HCT116 (cell line): Measurements from ENCODE around the gene SFT2D2. TPM values are rescaled to one million over a fixed set of nuclear protein-coding genes. Genes with fewer than 3 reads are reported as not detected.

Experiments
- ATAC-seq: fragments of 200-7000 bp; cut with Tn5 transposase; 2 replicates; pipeline ENCODE4 v1.9.1; 2020; ENCODE audit warnings: mild to moderate bottlenecking, moderate library complexity
- BruUV-seq: library from RNA; stranded (reverse); fragments of 400-500 nt; replicated peaks from 2 replicates; lab custom pipeline; 2021; lab: Mats Ljungman, UMichigan
- CTCF ChIA-PET: fragments of 300-600 bp; sonication (Branson Sonifier 250); formaldehyde crosslinking; loops from one replicate; lab custom pipeline; 2021; ENCODE audit warnings: antibody characterized with exemption; lab: Charles Lee
- POLR2A ChIA-PET: fragments of 300-600, 350-600 bp; sonication (Branson Sonifier 250); formaldehyde crosslinking; loops from one replicate; lab custom pipeline; 2021; ENCODE audit warnings: antibody characterized with exemption; lab: Charles Lee
- RAD21 ChIA-PET, 2 experiments: fragments of 300-600 bp; sonication (Branson Sonifier 250); formaldehyde crosslinking; loops; one replicate each; lab custom pipeline; 2023; ENCODE audit warnings: low total read pairs in 2 of 2; ENCODE audit not compliant: uncharacterized antibody in 2 of 2, unreplicated experiment in 2 of 2, low non-redundant PET in 1 of 2; lab: Charles Lee
- DNase-seq: peaks from one replicate; pipeline ENCODE4 v3.0.0-alpha.2; 2010; ENCODE audit warnings: low read depth, low spot score
- H2AFZ ChIP-seq: fragments of 200-600 bp; shearing (Covaris generic), sonication (generic); 2 replicates; pipeline ENCODE4 v1.6.1; 2017; ENCODE audit warnings: low read depth, mixed run types, mixed read lengths, antibody characterized with exemption, low read length; ENCODE audit not compliant: poor library complexity, severe bottlenecking
- H3K27ac ChIP-seq: 2 replicates; pipeline ENCODE4 v1.5.1; 2012; ENCODE audit warnings: low read depth, low read length
- H3K27me3 ChIP-seq: fragments of 200-600 bp; sonication (generic); 2 replicates; pipeline ENCODE4 v1.6.1; 2016; ENCODE audit warnings: mixed run types, low read length, mixed read lengths; ENCODE audit not compliant: insufficient read depth
- H3K36me3 ChIP-seq, 2 experiments: fragments of 200-500 bp in 1 of 2; fragments of 200-600 bp in 1 of 2; sonication (Bioruptor generic) in 1 of 2; sonication (generic) in 1 of 2; 2 replicates each; pipeline versions ENCODE4 v1.5.1 to v1.6.1; 2014 to 2016; ENCODE audit warnings: low read length in 2 of 2, inconsistent platforms in 1 of 2, mixed read lengths in 1 of 2, mixed run types in 1 of 2; ENCODE audit not compliant: insufficient read depth in 2 of 2, control insufficient read depth in 1 of 2
- H3K4me1 ChIP-seq, 2 experiments: fragments of 200-600 bp in 1 of 2; sonication (generic) in 1 of 2; 2 replicates each; pipeline versions ENCODE4 v1.5.1 to v1.6.1; 2012 to 2017; ENCODE audit warnings: low read length in 2 of 2, inconsistent platforms in 1 of 2, mild to moderate bottlenecking in 1 of 2, mixed read lengths in 1 of 2, mixed run types in 1 of 2, moderate library complexity in 1 of 2; ENCODE audit not compliant: insufficient read depth in 2 of 2, control insufficient read depth in 1 of 2
- H3K4me2 ChIP-seq: fragments of 200-600 bp; sonication (generic); 2 replicates; pipeline ENCODE4 v1.6.1; 2017; ENCODE audit warnings: mixed run types, low read length, mixed read lengths
- H3K4me3 ChIP-seq, 2 experiments: fragments of 200-600 bp in 1 of 2; sonication (generic) in 1 of 2; replicated peaks in 1 of 2; 2 replicates each; pipeline ENCODE4 v1.5.1; 2011 to 2016; ENCODE audit warnings: low read length in 2 of 2, control low read depth in 1 of 2, low read depth in 1 of 2, mild to moderate bottlenecking in 1 of 2, mixed read lengths in 1 of 2, mixed run types in 1 of 2
- H3K79me2 ChIP-seq: fragments of 200-600 bp; sonication (generic); 2 replicates; pipeline ENCODE4 v1.6.1; 2017; ENCODE audit warnings: mild to moderate bottlenecking, mixed run types, low read length, moderate library complexity, mixed read lengths; ENCODE audit not compliant: insufficient read depth
- H3K9ac ChIP-seq: fragments of 200-600 bp; sonication (generic); 2 replicates; pipeline ENCODE4 v1.6.1; 2016; ENCODE audit warnings: low read length, mixed read lengths
- H3K9me2 ChIP-seq: fragments of 200-600 bp; sonication (generic), shearing (Covaris generic); 2 replicates; pipeline ENCODE4 v1.6.1; 2017; ENCODE audit warnings: mixed run types, mild to moderate bottlenecking, moderate library complexity; ENCODE audit not compliant: insufficient read depth
- H3K9me3 ChIP-seq, 2 experiments: fragments of 200-500 bp in 1 of 2; fragments of 200-600 bp in 1 of 2; sonication (Bioruptor generic) in 1 of 2; sonication (generic) in 1 of 2; 2 replicates each; pipeline ENCODE4 v1.6.1; 2014 to 2017; ENCODE audit warnings: low read length in 2 of 2, mixed read lengths in 2 of 2, inconsistent platforms in 1 of 2, low read depth in 1 of 2, mild to moderate bottlenecking in 1 of 2, mixed run types in 1 of 2, moderate library complexity in 1 of 2; ENCODE audit not compliant: control insufficient read depth in 1 of 2, insufficient read depth in 1 of 2
- H4K20me1 ChIP-seq: fragments of 200-600 bp; sonication (generic), shearing (Covaris generic); 2 replicates; pipeline ENCODE4 v1.6.1; 2017; ENCODE audit warnings: mixed run types, mild to moderate bottlenecking, moderate library complexity; ENCODE audit not compliant: insufficient read depth
- ATF3 ChIP-seq: IDR thresholded peaks from 2 replicates; pipeline ENCODE4 v1.6.1; 2012
- CEBPB ChIP-seq: IDR thresholded peaks from 2 replicates; pipeline ENCODE4 v1.6.1; 2012; ENCODE audit warnings: low read depth
- CTCF ChIP-seq, 3 experiments: fragments of 200-600 bp in 1 of 3; sonication (generic) in 1 of 3; IDR thresholded peaks in 2 of 3; conservative IDR thresholded peaks in 1 of 3; 2 replicates each; pipeline ENCODE4 v1.5.1; 2012 to 2017; ENCODE audit warnings: low read depth in 2 of 3, low read length in 2 of 3, antibody characterized with exemption in 1 of 3, borderline replicate concordance in 1 of 3, control low read depth in 1 of 3, mild to moderate bottlenecking in 1 of 3, mixed read lengths in 1 of 3, mixed run types in 1 of 3, moderate library complexity in 1 of 3; ENCODE audit not compliant: insufficient read depth in 1 of 3
- EZH2 ChIP-seq: fragments of 200-600 bp; sonication (generic); IDR thresholded peaks from 2 replicates; pipeline ENCODE4 v1.6.1; 2017; ENCODE audit warnings: antibody characterized with exemption, mixed run types
- JUND ChIP-seq: IDR thresholded peaks from 2 replicates; pipeline ENCODE4 v1.6.1; 2012
- POLR2A ChIP-seq: IDR thresholded peaks from 2 replicates; pipeline ENCODE4 v1.7.0; 2011; ENCODE audit warnings: borderline replicate concordance; ENCODE audit not compliant: insufficient read depth, insufficient read length; ENCODE audit errors: extremely low read depth
- RAD21 ChIP-seq: IDR thresholded peaks from 2 replicates; pipeline ENCODE4 v1.6.1; 2012; ENCODE audit warnings: low read depth, mild to moderate bottlenecking
- SIN3A ChIP-seq: IDR thresholded peaks from 2 replicates; pipeline ENCODE4 v1.6.1; 2012; ENCODE audit warnings: low read depth
- SP1 ChIP-seq: IDR thresholded peaks from 2 replicates; pipeline ENCODE4 v1.6.1; 2012; ENCODE audit warnings: low read depth
- SRF ChIP-seq: IDR thresholded peaks from 2 replicates; pipeline ENCODE4 v1.6.1; 2012; ENCODE audit warnings: low read depth
- TCF7L2 ChIP-seq: IDR thresholded peaks from 2 replicates; pipeline ENCODE4 v1.7.0; 2011; ENCODE audit warnings: borderline replicate concordance, inconsistent platforms; ENCODE audit not compliant: insufficient read depth, insufficient read length; ENCODE audit errors: extremely low read depth
- ZFX ChIP-seq: fragments of 450-650 bp; IDR thresholded peaks from 2 replicates; pipeline ENCODE4 v1.6.1; 2017
- ZNF274 ChIP-seq: fragments of 200-500 bp; sonication (Bioruptor generic); IDR thresholded peaks from 2 replicates; pipeline ENCODE4 v1.6.1; 2014; ENCODE audit warnings: mild to moderate bottlenecking, low read depth, low read length, inconsistent platforms
- intact Hi-C: fragments of 100-400 bp; cut with micrococcal nuclease; formaldehyde crosslinking; loops from 2 replicates; pipeline ENCODE4 v1.10.0; 2022
- total RNA-seq: library from RNA; stranded (reverse); gene quantifications from one replicate; pipeline ENCODE4 v1.2.1, GENCODE V29; 2021; ENCODE audit not compliant: unreplicated experiment
- TF ChIP-seq, protein P1 (sequence below): IDR thresholded peaks from 2 replicates; pipeline ENCODE4 v1.6.1; 2012; ENCODE audit warnings: low read depth
- TF ChIP-seq, protein P2 (sequence below): IDR thresholded peaks from 2 replicates; pipeline ENCODE4 v1.6.1; 2012

SFT2D2 gene
- total RNA-seq, 1 experiment from 2014 or later, result 57.5 TPM

DNA sequence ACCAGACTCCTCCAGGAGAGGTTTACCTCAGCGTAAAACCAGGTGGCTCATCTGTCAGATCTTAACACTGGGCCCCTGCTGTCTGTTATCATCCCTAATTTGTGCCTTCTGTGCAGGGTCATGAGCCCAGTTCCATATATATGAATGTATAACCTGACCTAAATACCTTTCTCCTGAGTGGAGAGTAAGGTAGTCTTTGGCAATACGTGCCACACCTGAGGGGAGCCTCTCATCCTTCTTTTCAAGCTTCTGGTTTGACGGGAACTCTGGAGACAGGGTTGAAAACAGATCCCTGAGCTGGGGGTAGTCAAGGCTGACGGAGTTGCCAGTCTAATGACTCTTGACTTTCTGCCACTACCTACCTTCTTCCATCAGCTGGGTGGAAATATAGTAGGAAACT is 4.1 kb downstream of the SFT2D2 start:
- peaks cover 63% of the 10 kb centered on the region for H3K79me2 ChIP-seq
- no peak overlapping the region for H3K9ac ChIP-seq
- intact Hi-C loops, result no loop called here

GRCh38 chr1:168230709-168231108 is 4.9 kb downstream of the SFT2D2 start:
- Histone ChIP-seq H3K27ac (no peak overlapping the region), H3K9me3 (no peaks in the 10 kb centered on the region), H3K27me3 (no peaks in the 10 kb centered on the region), H3K36me3 (peaks cover 4 to 20% of the 10 kb centered on the region in 2 experiments; a peak in 2 of 4 replicates), H3K79me2 (peaks cover 68% of the 10 kb centered on the region), H4K20me1 (no peaks in the 10 kb centered on the region; the same call in 1 of the 2 replicates), H3K9me2 (no peaks in the 10 kb centered on the region), H3K9ac (no peak overlapping the region), H3K4me2 (no peak overlapping the region), H3K4me1 (peaks cover 3 to 31% of the 10 kb centered on the region in 2 experiments; a peak in 3 of 4 replicates), H2AFZ (no peak overlapping the region), H3K4me3 (no peak overlapping the region)
- DNase-seq (no peak), ATAC-seq (no peak)
- ChIA-PET POLR2A (no interaction called here), RAD21 (no interaction called here), CTCF (no interaction called here)
- intact Hi-C loops, result no loop called here
- BruUV-seq, result no TSS peak
- TF ChIP-seq SP1 (no peak), RAD21 (no peak), ATF3 (no peak), POLR2A (no peak), ZFX (no peak), CTCF (IDR thresholded peaks at IDR 0.05 in 2 of 3, conservative IDR thresholded peaks at IDR 0.05 in 1 of 3; ENCODE audit: borderline replicate concordance in 1 of 3, insufficient read depth in 1 of 3, low read depth in 2 of 3, low read length in 2 of 3) (no peak), CEBPB (no peak), SRF (no peak), ZNF274 (no peak), JUND (no peak), SIN3A (no peak), EZH2 (no peak)
- TF ChIP-seq, protein P1, sequence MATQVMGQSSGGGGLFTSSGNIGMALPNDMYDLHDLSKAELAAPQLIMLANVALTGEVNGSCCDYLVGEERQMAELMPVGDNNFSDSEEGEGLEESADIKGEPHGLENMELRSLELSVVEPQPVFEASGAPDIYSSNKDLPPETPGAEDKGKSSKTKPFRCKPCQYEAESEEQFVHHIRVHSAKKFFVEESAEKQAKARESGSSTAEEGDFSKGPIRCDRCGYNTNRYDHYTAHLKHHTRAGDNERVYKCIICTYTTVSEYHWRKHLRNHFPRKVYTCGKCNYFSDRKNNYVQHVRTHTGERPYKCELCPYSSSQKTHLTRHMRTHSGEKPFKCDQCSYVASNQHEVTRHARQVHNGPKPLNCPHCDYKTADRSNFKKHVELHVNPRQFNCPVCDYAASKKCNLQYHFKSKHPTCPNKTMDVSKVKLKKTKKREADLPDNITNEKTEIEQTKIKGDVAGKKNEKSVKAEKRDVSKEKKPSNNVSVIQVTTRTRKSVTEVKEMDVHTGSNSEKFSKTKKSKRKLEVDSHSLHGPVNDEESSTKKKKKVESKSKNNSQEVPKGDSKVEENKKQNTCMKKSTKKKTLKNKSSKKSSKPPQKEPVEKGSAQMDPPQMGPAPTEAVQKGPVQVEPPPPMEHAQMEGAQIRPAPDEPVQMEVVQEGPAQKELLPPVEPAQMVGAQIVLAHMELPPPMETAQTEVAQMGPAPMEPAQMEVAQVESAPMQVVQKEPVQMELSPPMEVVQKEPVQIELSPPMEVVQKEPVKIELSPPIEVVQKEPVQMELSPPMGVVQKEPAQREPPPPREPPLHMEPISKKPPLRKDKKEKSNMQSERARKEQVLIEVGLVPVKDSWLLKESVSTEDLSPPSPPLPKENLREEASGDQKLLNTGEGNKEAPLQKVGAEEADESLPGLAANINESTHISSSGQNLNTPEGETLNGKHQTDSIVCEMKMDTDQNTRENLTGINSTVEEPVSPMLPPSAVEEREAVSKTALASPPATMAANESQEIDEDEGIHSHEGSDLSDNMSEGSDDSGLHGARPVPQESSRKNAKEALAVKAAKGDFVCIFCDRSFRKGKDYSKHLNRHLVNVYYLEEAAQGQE, result no peak
- TF ChIP-seq, protein P2, sequence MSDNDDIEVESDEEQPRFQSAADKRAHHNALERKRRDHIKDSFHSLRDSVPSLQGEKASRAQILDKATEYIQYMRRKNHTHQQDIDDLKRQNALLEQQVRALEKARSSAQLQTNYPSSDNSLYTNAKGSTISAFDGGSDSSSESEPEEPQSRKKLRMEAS, result no peak

More for the DNA sequence above, 4.1 kb downstream of the SFT2D2 start:
- Histone ChIP-seq H2AFZ (no peak overlapping the region), H3K4me3 (no peak overlapping the region), H4K20me1 (no peaks in the 10 kb centered on the region; the same call in 1 of the 2 replicates), H3K4me2 (no peak overlapping the region), H3K9me2 (no peaks in the 10 kb centered on the region), H3K27ac (no peak overlapping the region), H3K36me3 (peaks cover 4 to 15% of the 10 kb centered on the region in 2 experiments; a peak in 2 of 4 replicates), H3K9me3 (no peaks in the 10 kb centered on the region), H3K27me3 (no peaks in the 10 kb centered on the region), H3K4me1 (peaks cover 3 to 35% of the 10 kb centered on the region in 2 experiments; a peak in 3 of 4 replicates)
- CTCF ChIA-PET, result no interaction called here
- DNase-seq (no peak), ATAC-seq (no peak)
- TF ChIP-seq SRF (no peak), RAD21 (no peak), POLR2A (no peak), TCF7L2 (no peak)
- POLR2A ChIA-PET, result no interaction called here
- no TSS peak for BruUV-seq
- RAD21 ChIA-PET, result no interaction called here
